ENCODE results near the gene CCN6.

The CCN6 gene

GRCh38 chr6:112018619-112019416 lies 35.1 kb upstream of the CCN6 start (continued):
- no peak for TF ChIP-seq ZBTB21 (tag by site-specific recombination; IDR thresholded peaks at IDR 0.05)
- TF ChIP-seq PRDM1 (tag by site-specific recombination; IDR thresholded peaks at IDR 0.05): no peak
- TF ChIP-seq ZNF658 (tag by site-specific recombination; IDR thresholded peaks at IDR 0.05): no peak
- no peak for TF ChIP-seq ZNF549 (tag by site-specific recombination; IDR thresholded peaks at IDR 0.05)
- no peak for TF ChIP-seq ZNF132 (tag by site-specific recombination; IDR thresholded peaks at IDR 0.05; ENCODE audit: borderline replicate concordance)
- TF ChIP-seq ZNF148 (tag by site-specific recombination; IDR thresholded peaks at IDR 0.05; ENCODE audit: borderline replicate concordance): no peak
- TF ChIP-seq PRDM10 (tag by site-specific recombination; IDR thresholded peaks at IDR 0.05): no peak
- no peak for TF ChIP-seq ZNF302 (tag by site-specific recombination; IDR thresholded peaks at IDR 0.05; ENCODE audit: low read depth)
- TF ChIP-seq ZNF623 (tag by site-specific recombination; IDR thresholded peaks at IDR 0.05): no peak
- peak; percentile 28 for TF ChIP-seq SETDB1 (IDR thresholded peaks at IDR 0.05; ENCODE audit: insufficient read length, low read length)
- TF ChIP-seq, protein P1, sequence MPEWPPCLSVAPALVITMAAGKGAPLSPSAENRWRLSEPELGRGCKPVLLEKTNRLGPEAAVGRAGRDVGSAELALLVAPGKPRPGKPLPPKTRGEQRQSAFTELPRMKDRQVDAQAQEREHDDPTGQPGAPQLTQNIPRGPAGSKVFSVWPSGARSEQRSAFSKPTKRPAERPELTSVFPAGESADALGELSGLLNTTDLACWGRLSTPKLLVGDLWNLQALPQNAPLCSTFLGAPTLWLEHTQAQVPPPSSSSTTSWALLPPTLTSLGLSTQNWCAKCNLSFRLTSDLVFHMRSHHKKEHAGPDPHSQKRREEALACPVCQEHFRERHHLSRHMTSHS (tag by site-specific recombination; IDR thresholded peaks at IDR 0.05): peak; percentile 81; the same call in 1 of the 2 replicates
- no peak for TF ChIP-seq ZNF670 (tag by site-specific recombination; IDR thresholded peaks at IDR 0.05; ENCODE audit: low read depth)
- no peak for TF ChIP-seq ZNF19 (tag by site-specific recombination; IDR thresholded peaks at IDR 0.05; ENCODE audit: low read depth)
- no peak for TF ChIP-seq ZNF624 (tag by site-specific recombination; IDR thresholded peaks at IDR 0.05)
- TF ChIP-seq, protein P2, sequence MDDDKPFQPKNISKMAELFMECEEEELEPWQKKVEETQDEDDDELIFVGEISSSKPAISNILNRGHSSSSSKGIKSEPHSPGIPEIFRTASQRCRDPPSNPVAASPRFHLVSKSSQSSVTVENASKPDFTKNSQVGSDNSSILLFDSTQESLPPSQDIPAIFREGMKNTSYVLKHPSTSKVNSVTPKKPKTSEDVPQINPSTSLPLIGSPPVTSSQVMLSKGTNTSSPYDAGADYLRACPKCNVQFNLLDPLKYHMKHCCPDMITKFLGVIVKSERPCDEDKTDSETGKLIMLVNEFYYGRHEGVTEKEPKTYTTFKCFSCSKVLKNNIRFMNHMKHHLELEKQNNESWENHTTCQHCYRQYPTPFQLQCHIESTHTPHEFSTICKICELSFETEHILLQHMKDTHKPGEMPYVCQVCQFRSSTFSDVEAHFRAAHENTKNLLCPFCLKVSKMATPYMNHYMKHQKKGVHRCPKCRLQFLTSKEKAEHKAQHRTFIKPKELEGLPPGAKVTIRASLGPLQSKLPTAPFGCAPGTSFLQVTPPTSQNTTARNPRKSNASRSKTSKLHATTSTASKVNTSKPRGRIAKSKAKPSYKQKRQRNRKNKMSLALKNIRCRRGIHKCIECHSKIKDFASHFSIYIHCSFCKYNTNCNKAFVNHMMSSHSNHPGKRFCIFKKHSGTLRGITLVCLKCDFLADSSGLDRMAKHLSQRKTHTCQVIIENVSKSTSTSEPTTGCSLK (tag by site-specific recombination; IDR thresholded peaks at IDR 0.05): no peak
- no peak for TF ChIP-seq ZNF529 (tag by site-specific recombination; IDR thresholded peaks at IDR 0.05; ENCODE audit: insufficient replicate concordance)
- no peak for TF ChIP-seq ZNF114 (tag by site-specific recombination; IDR thresholded peaks at IDR 0.05)
- TF ChIP-seq HOXD13 (CRISPR knock-in tag; IDR thresholded peaks at IDR 0.05; ENCODE audit: borderline replicate concordance): peak; percentile 91
- no peak for TF ChIP-seq ZNF654 (tag by site-specific recombination; IDR thresholded peaks at IDR 0.05; ENCODE audit: low read depth)
- TF ChIP-seq SCRT2 (tag by site-specific recombination; IDR thresholded peaks at IDR 0.05): peak; percentile 99
- no peak for TF ChIP-seq ZNF354C (tag by site-specific recombination; IDR thresholded peaks at IDR 0.05; ENCODE audit: borderline replicate concordance, low read depth)
- TF ChIP-seq HOXA7 (CRISPR knock-in tag; IDR thresholded peaks at IDR 0.05; ENCODE audit: borderline replicate concordance): no peak
- TF ChIP-seq ZNF426 (tag by site-specific recombination; IDR thresholded peaks at IDR 0.05): no peak
- TF ChIP-seq ZNF423 (tag by site-specific recombination; IDR thresholded peaks at IDR 0.05): no peak
- no peak for TF ChIP-seq ZNF530 (tag by site-specific recombination; IDR thresholded peaks at IDR 0.05; ENCODE audit: low read depth)
- no peak for TF ChIP-seq ZNF544 (tag by site-specific recombination; IDR thresholded peaks at IDR 0.05)
- TF ChIP-seq SP7 (tag by site-specific recombination; IDR thresholded peaks at IDR 0.05): peak; percentile 80
- TF ChIP-seq ZNF707 (tag by site-specific recombination; IDR thresholded peaks at IDR 0.05): no peak
- no peak for TF ChIP-seq ZNF202 (tag by site-specific recombination; IDR thresholded peaks at IDR 0.05; ENCODE audit: borderline replicate concordance)
- TF ChIP-seq WT1 (tag by site-specific recombination; IDR thresholded peaks at IDR 0.05): 0 out of 2 replicates have a peak, but pooled peaks have one; percentile 21
- no peak for TF ChIP-seq ZNF155 (tag by site-specific recombination; IDR thresholded peaks at IDR 0.05)

Measured in HEK293 (cell line).